ENCODE measurements around the gene JAML.

The JAML gene

DNA sequence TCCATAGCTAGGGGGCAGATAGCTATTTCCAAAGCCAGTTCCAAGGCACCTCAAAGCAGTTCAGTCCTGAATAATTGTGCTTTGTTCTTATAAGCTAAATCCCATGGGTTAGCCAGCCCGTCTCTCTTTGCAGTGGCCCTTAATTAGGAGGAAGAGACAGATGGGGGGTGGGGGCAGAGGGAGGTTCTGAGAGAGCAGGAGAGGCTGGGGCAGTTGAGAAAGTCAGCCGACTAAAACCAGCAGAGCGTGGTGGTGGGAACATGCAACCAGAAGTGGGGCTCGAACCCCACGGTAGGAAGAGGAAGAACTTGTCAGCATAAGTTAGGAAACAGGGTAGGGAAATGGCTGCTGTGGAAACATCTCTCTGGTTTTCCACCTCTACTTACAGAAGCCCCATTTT, 61.3 kb downstream of the JAML start:
- DNase-seq, result no peak

DNA sequence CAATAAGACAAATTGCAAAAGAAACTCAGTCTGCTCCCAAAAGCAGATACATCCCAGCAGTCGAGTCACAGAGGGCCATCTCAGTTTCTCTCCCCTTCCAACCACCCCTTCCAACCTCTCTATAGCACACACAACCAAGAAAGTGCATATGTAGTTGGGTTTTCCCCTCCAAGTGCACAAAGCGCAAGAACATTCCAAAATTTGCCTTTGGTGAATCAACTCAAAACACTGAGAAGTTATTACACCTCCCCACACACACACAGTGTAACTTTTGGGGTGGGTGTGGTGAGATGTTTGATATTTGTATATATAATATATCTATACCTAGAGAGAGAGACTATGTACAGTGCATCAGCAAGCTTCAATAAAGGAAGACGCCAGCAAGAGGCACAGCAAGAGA, 62.0 kb downstream of the JAML start:
- DNase-seq, result no peak

DNA sequence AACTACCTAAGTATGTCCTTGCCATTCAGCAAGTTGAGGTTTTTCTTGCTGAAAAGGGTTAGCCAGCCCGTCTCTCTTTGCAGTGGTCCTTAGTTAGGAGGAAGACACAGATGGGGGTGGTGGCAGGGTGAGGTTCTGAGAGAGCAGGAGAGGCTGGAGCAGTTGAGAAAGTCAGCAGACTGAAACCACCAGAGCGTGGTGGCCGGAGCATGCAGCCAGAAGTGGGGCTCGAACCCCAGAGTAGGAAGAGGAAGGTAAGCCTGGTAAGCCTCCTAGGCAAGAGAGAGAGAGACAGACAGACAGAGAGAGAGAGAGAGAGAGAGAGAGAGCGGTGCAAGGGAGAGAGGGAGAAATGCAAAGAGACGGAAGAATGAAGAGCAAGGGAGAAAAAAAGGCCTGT, 63.0 kb downstream of the JAML start:
- DNase-seq, result no peak

DNA sequence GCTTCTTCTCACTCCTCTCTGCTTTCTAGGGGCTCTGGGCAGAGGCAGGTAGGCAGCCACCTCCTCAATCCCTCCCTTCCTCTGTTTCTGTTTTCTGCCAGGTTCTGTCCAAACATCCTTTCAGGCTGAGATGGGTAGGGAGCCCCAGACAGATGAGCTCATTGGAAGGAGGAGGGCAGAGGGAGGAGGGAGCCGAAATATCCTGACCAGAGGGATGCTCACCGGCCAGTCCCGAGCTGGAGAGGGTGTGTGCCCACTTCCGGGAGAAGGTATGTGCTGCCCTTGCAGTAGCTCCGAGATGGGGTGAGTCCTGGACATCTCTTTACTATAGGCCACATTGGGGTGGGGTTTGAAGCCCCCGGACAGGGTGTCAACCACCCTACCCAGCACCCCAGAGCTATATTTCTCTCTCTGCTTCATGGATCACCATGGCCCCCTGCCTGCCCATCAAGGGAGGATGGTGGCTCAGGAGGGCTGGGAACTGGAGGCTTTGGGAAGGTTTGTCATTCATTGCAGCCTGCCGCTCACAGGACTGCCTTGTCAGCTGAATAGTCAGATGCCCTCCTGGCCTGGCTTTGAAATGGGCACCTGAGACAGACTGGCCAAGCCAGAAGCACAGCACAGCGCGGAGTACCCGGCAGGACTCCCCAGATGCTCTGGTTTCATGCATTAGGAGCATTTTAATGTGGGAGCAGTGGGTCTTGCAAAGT, 67.5 kb downstream of the JAML start:
- no peak for DNase-seq

DNA sequence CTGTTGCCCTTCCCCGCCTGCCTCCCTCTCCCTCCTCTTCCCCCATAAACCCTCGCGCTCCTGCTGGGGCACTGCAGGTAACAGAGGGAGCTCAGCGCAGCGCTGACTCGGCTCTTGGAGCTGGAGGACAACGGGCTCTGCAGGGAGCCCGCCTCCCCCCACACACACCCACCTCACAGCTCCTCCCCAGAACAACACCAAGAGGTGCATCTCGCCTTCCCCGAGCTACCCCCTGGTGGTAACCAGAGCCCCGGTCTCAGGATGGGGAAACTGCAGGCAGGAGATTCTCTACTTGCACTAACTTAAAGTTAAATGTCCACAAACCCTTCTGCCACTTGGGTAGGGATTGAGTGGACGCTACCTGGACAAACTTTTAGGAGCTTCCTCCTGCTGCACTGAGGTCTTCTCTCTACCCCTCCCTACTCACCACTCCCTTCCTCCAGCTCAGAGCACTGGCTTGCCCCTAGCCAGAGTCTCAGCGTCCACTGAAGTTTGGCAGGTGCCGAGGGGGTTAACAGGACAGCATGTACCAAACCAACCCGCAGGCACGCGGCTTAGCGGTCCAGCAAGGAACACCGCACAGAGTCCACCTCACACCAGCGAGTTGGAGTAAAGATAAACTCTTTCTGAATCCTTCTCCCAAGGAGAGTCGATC, 68.2 kb downstream of the JAML start:
- DNase-seq, result no peak

DNA sequence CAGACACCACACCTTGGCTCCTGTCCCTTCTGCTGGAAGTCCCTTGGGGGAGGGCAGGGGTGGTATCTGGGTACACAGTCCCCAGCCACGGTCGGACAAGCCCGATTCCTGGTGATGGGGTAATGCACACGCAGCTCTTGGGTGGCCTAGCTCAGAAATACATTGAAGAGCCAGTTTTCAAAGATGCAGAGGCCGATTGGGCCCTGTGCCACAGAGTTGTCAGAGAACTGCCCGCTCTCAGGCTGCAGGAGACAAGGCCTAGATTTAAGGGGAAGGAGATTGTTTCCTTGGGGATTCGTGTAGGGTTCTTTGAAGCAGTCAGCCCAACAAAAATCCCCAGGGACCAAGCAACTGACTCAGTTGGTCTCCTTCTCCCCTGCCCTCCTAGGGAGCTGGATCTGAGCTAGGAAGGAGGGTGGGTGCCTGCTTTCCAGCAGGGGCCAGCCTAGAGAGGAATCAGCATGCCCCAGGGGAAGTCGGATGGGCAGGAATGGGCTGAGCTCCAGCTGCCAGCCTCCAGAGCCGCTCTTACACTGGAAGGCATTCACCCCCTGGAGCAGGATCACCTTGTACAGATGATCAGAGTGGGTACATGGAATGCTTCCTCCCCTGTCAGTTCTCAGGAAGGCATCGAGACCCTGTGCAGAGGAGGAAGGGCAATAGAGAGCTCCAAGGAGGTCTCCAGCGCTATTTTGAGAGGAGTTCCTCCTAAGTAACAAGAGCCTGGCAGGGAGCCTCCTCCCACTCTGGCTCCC, 68.9 kb downstream of the JAML start:
- DNase-seq, result no peak

DNA sequence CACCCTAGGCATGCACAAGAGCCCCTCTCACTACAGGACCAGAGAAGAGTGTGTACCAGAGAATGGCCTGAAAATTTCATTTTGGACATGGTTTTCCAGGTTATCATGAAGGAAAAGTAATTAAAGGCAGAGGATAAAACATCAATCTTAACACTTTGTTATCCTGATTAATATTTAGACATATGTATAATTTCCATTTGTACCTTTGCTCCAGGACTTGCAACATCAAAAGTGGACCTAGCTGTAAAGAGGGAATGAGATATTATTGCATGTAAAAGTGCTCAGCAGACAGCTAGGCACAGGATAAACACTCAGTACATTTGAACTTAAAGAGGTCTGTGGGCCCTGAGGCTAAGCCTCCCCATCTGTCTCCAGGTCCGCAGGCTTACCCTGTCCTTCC, 70.2 kb downstream of the JAML start:
- DNase-seq, result no peak

DNA sequence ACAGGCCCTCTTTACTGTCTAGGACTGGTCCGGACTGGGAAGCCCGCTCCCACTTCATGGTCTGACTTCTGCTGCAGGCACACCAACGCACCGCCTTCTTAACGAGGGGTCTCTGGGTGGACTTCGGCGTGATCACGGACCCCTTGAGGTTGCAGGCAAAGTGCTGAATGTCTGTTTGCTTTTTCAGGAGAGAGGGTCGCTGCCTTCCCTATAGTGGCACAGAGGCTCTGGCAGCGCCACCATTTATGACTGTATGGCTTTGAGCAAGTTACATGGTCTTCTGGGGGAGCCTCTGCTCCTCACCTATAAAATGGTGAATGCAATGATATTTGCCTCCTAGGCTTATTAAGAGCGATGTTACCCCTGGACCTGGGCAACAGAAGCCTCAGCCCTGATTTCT, 70.8 kb downstream of the JAML start:
- DNase-seq, result no peak

DNA sequence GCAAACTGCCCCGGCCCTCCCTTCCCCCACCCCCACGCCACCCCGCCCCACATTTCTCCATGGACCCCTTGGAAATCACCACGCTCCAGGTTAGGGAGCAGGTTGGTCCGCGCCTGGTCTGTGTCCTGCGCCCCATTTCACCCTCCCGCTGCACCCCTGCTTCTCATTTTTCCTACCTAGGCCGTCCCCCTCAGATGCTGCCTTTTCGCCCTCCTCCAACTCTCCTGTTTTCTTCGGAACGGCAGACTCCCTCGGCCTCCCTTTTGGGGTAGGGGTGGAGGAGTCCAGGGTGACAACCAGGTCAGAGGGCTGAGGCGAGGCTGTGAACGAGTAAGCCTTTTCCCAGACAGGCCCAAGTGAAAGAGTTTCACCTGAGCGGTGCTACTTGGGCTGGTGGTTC, 71.3 kb downstream of the JAML start:
- DNase-seq, result no peak

DNA sequence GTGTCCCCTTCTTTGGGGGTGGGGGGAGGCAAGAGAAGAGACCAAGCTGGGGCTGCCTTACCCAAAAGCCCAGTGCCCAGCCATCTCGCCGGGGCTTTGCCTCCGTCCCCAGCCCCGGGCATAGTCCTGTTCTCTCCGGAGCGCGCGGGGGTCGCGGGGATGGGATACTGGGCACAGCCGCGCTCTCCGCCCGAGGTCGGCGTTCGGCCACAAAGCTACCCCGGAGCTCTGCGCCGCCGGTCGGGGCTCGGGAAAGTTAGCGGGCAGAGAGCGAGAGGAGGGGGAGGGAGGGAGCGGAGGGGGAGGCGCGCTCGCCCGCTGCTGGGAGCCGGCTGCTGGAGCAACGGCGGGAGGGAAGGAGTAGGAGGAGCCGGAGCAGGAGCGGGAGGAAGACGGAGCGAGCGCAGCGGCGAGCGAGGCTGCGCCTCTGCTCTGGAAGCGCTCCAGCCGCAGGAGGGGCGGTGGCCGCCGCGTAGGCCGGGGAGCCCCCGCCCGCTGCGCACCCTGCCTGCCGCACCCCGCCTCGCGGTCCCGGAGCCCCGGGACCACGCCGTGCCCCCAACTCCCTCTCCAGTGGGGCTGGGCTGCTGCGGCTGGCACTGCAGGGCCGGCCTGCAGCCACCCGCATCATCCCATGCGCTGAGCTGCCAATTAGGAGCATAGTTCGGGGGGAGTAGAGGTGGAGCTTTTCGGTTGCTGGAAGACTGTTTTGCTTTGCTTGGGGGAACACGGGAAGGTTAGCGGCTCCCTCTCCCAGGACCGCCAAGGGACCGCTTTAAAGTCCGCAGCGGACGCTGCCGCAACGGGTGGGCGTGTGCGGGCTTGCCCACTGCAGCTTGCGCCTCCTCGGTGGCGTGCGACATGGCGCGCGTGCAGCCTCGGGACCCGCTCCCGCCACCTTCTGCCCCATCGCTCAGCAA, 72.0 kb downstream of the JAML start, which contains the start of gene SCN4B:
TSS of gene SCN4B (minus strand) at position 272 of the 920 bp plus-strand sequence. CDS start at position 122, 150 bp downstream.
- DNase-seq, result peak; percentile 14

DNA sequence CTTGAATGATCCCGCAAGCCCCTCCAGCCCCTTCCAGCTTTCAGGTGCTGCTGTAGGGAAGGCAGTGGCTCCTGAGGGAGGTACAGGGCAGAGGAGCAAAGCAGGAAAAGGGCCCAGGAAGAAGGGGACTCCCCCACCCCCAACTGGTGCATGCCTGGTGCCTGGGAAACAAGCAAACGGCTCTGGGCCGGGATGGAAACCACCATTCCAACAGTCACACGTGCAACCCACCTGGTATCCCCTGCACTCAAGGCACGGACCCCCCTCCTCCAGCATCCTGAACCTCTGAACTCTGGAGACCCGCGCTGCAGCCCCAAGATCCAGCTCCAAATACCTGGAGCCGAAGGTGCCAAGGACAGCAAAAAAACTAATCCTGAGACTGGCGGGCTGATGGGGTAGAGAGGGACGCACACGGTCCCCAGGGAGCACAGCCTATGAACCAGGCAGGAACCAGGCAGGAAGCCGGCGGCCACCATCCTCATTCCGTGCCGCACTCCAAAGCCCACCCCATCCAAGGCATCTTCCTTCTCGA, 72.7 kb downstream of the JAML start:
- no peak for DNase-seq

DNA sequence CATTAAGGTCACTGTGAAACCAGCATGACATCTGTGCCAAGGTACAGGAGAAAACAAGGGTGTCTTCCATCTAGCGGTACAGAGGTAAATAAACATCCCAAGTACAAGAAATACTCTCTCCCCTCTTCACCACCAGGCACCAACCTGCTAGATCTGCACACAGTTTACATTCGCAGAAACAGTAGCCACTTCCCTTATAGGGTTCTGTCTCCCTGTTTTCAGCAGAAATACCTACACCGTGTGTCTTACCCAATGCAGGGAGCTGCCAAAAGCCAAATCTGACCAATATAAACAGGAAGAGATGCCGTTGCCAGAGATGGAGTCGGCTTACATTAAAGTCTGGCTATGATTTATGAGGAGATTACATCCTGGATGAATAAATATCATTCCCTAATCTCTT, 73.4 kb downstream of the JAML start:
- no peak for DNase-seq

DNA sequence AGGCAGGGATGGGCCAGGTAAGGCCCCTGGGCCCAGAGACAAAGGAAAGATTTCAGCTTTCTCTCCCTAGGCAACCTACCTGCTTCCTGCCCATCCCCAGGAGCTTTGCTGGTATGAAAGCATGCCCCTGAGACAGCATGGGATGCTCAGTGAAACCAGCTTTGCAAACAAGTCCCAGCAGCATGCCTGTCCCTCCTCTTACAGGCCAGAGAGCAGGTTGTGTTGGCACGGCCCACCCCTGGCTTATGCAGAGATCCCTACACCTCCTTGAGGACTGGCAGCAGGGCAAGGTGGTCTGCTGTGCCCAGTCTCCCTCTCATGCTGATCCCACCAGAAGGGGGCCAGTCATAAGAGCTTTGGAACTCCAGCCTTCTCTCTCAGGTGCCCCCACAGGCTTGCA, 75.3 kb downstream of the JAML start:
- no peak for DNase-seq

DNA sequence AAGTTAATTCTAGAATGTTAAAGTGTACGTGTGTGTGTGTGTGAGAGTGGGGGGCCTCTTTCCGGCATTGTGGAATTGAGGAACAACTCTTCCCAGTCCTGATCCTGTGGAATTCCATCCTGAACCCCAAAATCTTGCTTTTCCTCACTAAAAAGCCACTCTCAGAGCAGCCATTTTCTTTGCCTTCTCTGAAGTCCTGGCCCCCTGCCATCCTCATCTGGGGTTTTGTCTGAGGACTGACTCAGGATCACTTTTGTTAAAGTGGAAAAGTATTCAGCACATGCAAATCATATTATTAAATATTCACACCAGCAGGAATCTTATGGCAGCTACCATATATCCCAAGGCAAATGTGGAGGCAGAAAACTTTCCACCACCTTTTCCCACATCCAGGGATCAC, 76.0 kb downstream of the JAML start:
- no peak for DNase-seq

DNA sequence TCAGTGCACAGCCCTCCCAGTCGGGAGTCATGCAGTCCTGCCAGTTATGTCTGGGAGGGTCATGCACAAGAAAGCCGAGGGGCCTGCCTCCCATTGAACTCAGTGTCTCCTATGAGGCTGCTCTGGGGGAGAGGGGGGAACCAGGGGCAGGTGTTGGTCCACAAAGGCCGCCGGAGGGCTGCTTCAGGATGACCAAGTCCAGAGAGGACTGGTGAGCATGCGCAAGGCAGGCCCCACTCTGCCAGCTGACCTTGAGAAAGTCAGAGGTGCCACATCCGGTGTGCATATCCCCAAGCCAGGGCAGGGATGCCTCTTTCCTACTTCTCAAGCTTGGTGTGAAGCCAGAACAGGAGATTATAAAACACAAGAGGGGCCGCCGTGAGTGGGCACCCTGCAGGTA, 76.6 kb downstream of the JAML start:
- no peak for DNase-seq

DNA sequence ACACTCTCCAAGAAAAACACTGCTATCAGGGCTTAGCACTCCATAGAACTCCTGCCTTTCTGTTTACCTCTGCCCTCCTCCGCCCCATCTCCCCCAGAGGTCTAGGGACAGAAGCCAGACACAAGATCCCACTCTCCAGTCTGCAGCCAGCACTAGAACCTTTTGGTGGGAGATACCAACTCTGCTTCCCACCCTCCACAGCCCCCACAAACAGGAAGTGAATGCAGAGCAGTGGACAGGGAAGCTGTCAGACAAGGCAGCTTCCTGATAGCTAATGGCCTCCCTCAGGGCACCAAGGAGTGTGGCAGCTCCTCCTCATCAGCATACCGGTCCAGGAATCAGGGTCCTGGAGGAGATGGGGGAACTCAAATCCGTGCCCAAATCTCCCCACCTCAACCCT, 77.3 kb downstream of the JAML start:
- no peak for DNase-seq

DNA sequence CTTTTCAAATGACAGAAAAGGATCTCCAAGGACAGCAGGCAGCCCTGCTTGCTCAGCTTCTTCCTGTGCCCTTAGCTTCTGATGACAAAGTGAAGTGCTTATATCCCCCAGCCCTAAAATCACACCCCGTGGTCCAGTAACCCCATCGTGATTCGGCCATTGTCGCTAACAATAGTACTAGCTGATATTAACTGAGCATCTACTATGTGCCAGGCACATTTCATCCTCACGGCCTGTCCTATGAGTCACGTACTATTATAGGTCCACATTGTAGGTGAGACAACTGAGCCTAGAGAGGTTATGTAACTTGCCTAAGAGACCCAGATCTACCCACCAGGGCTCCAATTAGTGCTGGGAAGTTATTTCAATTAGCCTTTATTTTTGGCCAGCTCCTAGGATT, 78.3 kb downstream of the JAML start:
- no peak for DNase-seq

DNA sequence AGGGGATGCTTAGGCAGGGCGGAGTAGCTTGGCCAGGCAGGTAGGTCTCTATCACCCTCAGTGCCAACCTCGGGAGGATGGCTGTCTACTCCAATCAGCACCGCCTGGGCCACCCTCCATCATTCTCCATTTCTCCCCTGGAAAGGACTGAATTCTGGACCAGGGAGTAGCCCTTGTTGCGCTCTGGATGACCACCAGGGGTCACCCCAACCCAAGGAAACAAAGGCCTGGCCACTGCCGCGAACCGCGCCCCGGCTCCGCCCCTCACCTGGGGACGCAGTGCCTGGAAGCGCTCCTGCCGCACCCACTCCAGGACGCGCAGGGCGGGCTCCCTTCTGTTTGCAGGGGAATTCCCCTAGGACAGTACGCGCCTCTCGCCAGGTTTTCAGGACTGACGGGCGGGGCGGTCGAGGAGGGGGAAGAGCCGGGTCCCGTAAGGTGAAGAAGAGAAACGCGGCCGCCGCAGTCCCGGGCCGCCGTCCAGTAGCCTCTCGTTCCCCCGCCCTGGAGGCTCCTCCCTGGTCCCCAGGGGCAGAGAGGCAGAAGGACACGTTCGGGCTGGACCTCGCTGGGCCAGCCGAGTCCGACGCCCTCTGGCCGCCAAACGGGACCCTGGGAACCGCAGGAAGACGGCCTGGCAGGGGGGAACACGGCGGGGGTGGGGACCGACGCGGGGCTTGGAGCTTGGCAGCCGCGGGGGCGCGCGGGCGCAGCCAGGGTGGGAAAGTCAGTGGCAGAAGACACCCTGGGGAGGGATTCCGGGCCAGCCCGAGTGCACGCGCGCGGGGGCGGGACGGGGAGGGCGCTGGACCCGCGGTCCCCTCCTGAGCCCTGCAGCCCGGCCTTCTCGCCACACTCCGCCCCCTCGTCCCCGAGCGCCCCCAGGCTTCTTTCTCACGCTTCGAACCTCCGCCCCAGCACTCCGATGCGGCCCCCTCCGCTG, 79.3 kb downstream of the JAML start:
- peak; percentile 22 for DNase-seq

DNA sequence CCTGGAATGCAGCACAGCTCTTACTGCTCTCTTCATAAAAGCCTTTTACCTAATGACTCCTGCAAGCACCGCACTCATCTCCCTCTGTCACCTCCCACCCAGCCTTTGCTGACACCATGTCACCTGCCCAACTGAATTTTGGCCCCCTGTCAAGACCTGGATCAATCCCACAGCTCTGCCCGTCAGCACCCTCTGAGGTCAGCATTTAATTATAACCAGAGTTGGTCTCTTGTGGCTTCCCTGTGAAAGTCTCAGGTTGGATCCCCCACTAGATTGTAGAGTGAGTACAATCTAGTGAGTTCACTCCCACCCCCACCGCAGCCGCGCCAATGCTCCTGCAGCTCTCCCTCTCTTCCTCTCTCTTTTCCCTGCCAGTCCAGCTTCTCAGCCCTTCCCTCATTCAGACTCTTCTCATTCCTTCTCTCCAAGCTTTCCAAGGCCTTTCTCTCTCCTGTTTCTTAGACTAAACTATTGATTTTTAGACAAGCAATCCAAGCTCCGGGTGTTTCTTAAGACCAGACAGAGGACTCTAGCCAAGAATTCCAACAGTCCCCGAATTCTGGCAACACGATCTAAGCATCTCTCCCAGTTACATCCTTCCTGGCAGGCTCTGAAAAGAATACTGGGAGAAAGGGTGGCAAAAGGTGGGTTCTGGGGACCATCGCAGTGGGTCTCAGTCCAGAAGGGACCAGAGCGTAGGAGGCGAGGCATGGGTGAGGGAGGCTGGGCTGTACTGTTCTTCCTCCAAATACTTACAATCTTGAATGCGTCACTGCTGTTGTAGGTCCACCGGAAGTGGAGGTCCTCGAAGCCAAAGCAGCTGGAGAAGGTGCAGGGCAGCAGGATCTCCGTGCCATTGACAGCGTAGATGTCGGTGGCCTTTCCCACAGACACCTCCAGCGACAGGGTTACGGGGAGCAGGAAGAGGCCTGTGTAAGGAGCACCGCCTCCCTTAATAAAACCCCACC, 80.2 kb downstream of the JAML start:
- DNase-seq, result no peak
